Progenitor cell of endocrine pancreas (in vitro differentiated cells): ENCODE data around the gene C12orf56. TPM values are rescaled to one million over a fixed set of nuclear protein-coding genes. Genes with fewer than 3 reads are reported as not detected.

Source experiments
- DNase-seq: peaks from one replicate; pipeline ENCODE4 v3.0.0; 2021; ENCODE audit warnings: low spot score; ENCODE audit not compliant: unreplicated experiment
- H3K27ac Mint-ChIP-seq: 2 replicates; pipeline ENCODE4 v1.8.0; 2021; ENCODE audit warnings: mild to moderate bottlenecking, moderate library complexity, mixed read lengths
- H3K27me3 Mint-ChIP-seq: 2 replicates; pipeline ENCODE4 v1.8.0; 2021; ENCODE audit warnings: mixed read lengths
- H3K36me3 Mint-ChIP-seq: 2 replicates; pipeline ENCODE4 v1.8.0; 2022; ENCODE audit warnings: mixed read lengths; ENCODE audit not compliant: insufficient read depth
- H3K4me1 Mint-ChIP-seq: 2 replicates; pipeline ENCODE4 v1.8.0; 2021; ENCODE audit warnings: low read depth, mixed read lengths
- H3K4me3 Mint-ChIP-seq: 2 replicates; pipeline ENCODE4 v1.8.0; 2021; ENCODE audit warnings: low read depth, mild to moderate bottlenecking, moderate library complexity, mixed read lengths
- H3K9me3 Mint-ChIP-seq: 2 replicates; pipeline ENCODE4 v1.8.0; 2021; ENCODE audit warnings: low read depth, mixed read lengths
- total RNA-seq: library from RNA; stranded (reverse); gene quantifications from 2 replicates; pipeline ENCODE4 v1.2.1, GENCODE V29; 2021
- TF ChIP-seq, protein P1 (sequence below): fragments of 200-600 bp; sonication (generic); IDR thresholded peaks from one replicate; pipeline ENCODE4 v1.5.0; 2021; ENCODE audit warnings: antibody characterized with exemption, mild to moderate bottlenecking; ENCODE audit not compliant: unreplicated experiment

The C12orf56 gene
- total RNA-seq, 1 donor from 2014 or later = 0.84 TPM

DNA sequence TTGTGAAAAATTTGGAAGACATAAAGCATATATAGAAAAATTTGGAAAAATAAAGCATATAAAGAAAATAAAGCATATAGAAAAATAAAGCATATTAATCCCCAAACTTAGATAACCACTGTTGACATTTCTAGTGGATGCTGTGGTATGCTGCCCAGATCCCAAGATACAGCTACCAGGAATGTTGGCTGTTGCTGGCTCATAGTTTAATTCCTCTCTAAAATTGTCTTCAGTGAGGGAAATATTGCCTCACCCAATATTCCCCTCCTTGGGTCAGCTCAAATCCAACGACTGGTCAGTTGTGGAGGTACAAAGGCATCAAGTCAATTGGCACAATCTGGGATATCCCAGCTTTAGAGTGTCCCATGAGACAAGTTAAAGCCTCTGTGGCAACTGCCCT is 158.4 kb downstream of the C12orf56 start:
- TF ChIP-seq, protein P1, sequence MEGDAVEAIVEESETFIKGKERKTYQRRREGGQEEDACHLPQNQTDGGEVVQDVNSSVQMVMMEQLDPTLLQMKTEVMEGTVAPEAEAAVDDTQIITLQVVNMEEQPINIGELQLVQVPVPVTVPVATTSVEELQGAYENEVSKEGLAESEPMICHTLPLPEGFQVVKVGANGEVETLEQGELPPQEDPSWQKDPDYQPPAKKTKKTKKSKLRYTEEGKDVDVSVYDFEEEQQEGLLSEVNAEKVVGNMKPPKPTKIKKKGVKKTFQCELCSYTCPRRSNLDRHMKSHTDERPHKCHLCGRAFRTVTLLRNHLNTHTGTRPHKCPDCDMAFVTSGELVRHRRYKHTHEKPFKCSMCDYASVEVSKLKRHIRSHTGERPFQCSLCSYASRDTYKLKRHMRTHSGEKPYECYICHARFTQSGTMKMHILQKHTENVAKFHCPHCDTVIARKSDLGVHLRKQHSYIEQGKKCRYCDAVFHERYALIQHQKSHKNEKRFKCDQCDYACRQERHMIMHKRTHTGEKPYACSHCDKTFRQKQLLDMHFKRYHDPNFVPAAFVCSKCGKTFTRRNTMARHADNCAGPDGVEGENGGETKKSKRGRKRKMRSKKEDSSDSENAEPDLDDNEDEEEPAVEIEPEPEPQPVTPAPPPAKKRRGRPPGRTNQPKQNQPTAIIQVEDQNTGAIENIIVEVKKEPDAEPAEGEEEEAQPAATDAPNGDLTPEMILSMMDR = no peak
- peaks cover 2% of the 10 kb centered on the region for H3K4me1 Mint-ChIP-seq
- no peaks in the 10 kb centered on the region for H3K36me3 Mint-ChIP-seq
- no peaks in the 10 kb centered on the region for H3K9me3 Mint-ChIP-seq
- H3K27me3 Mint-ChIP-seq = no peaks in the 10 kb centered on the region
- no peak for DNase-seq
- H3K27ac Mint-ChIP-seq = no peak overlapping the region
- H3K4me3 Mint-ChIP-seq = no peak overlapping the region

DNA sequence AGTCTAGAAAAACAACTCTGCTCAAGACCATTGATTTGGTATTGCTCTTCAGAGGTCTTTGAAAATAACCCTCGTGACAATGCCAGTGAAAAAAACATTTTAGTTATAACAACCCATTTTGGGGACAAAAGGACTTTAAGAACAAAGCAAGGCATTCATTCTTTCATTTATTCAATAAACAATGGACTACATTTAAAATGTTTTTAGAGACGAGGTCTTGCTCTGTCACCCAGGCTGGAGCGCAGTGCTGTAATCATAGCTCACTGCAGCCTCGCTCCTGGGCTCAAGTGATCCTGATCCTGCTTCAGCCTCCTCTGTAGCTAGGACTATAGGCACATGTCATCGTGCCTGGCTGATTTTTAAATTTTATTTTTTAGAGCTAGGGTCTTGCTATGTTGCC is 160.8 kb downstream of the C12orf56 start:
- no peaks in the 10 kb centered on the region for H3K27me3 Mint-ChIP-seq
- no peaks in the 10 kb centered on the region for H3K9me3 Mint-ChIP-seq
- TF ChIP-seq, protein P1 = no peak
- no peak overlapping the region for H3K4me3 Mint-ChIP-seq
- no peak for DNase-seq
- H3K4me1 Mint-ChIP-seq = no peaks in the 10 kb centered on the region
- no peak overlapping the region for H3K27ac Mint-ChIP-seq
- H3K36me3 Mint-ChIP-seq = no peaks in the 10 kb centered on the region

DNA sequence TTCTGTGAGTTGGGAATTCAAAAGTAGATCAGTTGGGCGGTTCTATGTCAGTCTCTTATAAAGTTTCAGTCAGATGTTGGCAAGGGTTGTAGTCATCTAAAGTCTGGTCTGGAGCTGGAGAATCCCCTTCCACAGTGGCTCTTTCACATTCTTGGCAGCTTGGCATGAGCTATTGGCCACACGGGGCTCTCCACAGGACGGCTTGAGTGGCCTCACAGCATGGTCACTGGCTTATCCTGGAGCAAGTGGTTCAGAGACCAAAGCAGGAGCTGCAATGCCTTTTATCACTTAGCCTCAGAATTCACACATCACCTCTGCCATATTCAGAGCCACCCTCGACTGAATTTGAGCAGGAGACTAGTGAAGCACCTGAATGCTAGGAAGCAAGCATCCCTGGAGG is 161.3 kb downstream of the C12orf56 start:
- Mint-ChIP-seq H3K36me3 (no peaks in the 10 kb centered on the region), H3K27me3 (no peaks in the 10 kb centered on the region), H3K4me3 (no peak overlapping the region), H3K9me3 (no peaks in the 10 kb centered on the region), H3K27ac (no peak overlapping the region), H3K4me1 (no peaks in the 10 kb centered on the region)
- TF ChIP-seq, protein P1 = no peak
- DNase-seq = no peak

DNA sequence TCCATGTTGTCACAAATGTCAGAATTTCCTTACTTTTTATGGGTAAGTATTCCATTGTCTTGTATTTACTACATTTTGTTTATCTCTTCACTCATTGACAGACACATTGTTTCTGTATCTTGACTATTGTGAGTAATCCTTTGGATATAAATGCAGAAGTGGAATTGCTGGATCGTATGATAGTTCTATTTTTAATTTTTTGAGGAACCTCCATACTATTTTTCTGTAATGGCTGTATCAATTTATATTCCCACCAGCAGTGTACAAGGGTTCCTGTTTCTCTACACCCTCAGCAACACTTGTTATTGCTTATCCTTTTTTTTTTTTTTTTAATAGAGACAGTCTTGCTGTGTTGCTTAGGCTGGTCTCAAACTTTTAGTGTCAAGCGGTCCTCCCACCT is 164.9 kb downstream of the C12orf56 start:
- TF ChIP-seq, protein P1 = no peak
- no peaks in the 10 kb centered on the region for H3K27me3 Mint-ChIP-seq
- no peak overlapping the region for H3K4me3 Mint-ChIP-seq
- DNase-seq = no peak
- no peak overlapping the region for H3K27ac Mint-ChIP-seq
- no peaks in the 10 kb centered on the region for H3K36me3 Mint-ChIP-seq
- H3K9me3 Mint-ChIP-seq = no peaks in the 10 kb centered on the region
- H3K4me1 Mint-ChIP-seq = peaks cover 9% of the 10 kb centered on the region

DNA sequence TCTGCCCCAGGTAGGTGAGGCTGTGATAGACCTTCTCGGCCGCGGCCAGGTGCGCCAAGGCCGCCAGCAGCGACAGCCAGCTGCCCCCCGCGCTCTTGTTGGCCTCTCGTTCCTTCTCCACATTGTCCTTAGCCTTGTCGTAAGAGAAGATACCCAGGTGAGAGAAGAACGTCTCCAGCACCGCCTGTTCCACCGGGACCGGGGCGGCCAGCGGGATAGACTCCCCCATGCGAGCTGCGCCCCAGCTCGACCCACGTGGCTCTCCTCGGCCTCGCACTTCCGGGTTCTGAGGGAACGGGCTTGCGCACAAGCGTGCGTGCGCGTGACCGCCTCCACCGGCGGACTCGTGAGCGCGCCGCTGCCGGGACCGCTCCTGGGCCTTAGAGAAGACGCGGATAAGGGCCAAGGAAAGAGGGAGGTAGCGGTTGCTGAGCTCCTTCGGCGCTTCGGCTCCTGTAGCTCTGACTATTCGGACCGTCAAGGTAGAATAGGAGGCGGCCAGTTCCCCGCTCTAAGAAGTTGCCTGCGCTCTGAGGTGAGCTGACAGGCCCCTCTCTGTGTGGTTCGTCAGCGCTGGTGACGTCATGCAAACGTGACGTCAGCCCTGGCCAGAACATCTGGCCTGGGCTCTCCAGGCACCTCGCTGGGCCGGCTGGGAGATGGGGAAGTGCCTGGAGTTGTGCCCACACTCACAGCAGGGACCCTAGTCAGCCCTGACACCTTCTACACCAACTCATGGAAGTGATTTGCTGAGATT is 168.4 kb downstream of the C12orf56 start, which contains the start of gene KICS2:
Gene KICS2, minus strand, starts transcription at position 288 of the 757 bp plus-strand sequence. Its CDS starts 59 bp downstream, at position 229.
- Mint-ChIP-seq H3K27me3 (no peaks in the 10 kb centered on the region), H3K27ac (peak within 1 kb of the TSS; percentile 97), H3K9me3 (no peaks in the 10 kb centered on the region), H3K4me1 (peaks cover 24% of the 10 kb centered on the region), H3K4me3 (peak within 1 kb of the TSS; percentile 86), H3K36me3 (no peaks in the 10 kb centered on the region)
- DNase-seq = peak; percentile 78
- TF ChIP-seq, protein P1 = no peak
